ENCODE data around the gene ACOXL.
A peak's percentile ranks its signal among the peaks of the same experiment; 100 is the strongest.
"Not testable (repeated sequence)": the region's sequence is repeated elsewhere in the genome, so short reads cannot be mapped to it uniquely, and the experiment has no call there.

ACOXL gene

GRCh38 chr2:110834134-110834827 lies 101.9 kb downstream of the ACOXL start:
- no peak for DNase-seq

- DNase-seq, result no peak
Measured at GRCh38 chr2:110836671-110837070, 104.3 kb downstream of the ACOXL start.

DNA sequence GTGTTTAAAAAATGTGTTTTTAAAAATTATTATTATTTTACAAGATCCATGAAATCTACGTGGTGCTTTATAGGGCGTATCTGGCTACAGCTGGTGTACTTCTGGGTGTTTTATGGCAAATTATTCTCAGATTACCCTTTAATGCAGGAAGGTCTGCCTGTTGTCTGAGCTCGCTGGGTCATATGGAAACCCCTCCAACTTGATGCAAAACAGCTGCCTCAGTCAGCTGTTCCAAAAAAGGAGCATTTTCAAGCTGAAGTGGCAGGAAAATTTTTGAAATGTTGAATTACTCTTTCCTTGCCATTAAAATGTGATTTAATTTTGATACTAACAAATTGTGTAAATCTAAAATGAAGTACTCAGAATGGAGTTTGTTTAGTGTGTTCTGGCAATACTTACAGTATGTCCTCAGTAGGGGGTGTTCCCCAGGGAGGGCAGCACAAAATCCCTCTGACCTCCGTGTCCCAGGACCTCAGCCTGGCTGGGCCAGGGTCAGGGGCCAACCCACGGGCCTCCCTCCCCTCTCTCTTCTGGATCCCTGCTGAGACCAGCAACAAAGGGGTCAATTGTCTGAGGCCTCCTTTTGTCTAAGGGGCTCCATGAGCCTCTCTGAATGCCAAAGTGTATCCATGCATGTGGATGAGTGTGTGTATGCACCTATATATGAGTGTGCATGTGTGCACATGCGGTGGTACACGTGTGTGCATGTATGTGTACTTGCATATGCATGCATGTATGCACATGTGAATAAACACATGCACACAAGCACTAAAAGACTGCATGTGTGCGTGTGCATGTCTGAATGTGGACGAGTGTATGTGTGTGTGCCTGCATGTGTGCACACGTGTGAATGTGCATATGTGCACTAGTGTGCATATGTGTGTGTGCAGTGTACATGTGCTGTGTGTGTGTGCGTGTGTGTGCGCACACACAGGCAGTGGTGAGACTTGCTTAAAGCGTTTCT lies 105.4 kb downstream of the ACOXL start:
- DNase-seq, result no peak

DNA sequence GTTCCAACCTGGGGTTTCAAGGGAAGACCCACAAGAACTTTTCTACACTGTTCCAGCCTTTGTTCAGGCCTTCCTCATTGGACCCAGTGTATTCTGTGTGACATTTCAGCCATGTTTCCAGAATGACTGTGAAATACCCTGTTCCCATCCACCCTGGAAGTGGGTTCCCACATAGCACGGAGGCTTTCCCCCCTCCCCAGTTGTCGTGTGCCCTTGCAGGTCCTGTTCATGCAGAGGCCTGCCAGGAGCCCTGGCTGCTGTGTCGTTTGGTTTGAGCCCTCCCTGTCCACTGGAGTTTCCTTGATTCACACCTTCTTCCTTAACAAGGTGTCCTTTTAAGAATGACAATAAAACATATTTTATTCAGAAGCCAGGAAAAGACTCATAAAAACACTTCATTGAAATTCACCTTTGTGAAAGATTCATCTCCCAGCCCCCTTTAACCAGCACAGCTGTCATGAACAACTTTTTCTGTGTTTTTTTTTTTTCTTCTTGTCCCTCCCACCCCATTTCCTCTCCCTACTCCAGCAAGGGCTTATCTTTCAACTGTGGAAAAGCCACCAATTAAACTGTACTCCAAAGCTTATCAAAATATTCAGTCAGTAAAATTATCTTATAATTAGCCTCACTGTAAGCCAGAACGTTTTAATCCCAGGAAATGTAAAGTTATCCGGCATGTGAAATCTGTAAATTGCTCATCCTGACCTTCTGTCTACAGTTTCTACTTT lies 106.4 kb downstream of the ACOXL start:
- DNase-seq, result no peak

DNA sequence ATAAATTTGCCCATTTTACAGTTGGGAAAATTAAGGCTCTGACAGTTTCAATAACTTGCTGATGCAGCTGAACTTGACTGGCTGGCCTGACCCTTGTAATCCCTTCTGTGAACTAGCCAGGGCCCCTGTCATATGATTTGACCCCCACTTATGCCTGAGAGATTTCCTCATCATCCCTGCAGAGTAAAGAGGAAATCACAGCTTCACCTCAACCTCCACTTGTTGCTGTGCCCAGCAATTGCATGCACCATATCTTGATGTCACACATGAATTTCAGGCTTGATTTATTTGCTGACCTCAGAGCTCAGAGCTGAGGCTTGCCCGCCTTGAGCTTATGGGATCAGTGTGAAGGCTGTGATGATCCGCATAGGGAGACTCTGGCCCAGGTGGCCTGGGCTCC lies 108.1 kb downstream of the ACOXL start:
- DNase-seq, result peak; percentile 55

DNA sequence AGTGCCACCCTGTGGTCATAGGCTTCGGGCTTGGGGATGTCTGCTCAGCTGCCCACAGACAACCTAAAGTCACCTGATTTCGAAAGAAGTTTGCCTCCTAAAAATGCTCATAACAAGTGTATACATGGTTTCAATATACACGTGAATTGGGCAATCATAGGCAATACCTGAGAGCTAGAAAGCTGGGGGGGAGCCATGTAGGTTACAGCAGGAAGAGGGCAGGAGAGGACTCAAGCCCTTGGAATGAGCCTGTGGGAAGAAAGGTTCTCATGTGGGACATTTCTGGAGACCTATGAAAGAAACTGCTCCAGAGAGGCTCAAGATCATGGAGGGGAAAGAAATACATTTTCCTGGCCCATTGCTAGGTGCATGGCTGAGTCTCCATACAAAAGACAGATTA lies 109.7 kb downstream of the ACOXL start:
- DNase-seq, result peak; percentile 42

DNA sequence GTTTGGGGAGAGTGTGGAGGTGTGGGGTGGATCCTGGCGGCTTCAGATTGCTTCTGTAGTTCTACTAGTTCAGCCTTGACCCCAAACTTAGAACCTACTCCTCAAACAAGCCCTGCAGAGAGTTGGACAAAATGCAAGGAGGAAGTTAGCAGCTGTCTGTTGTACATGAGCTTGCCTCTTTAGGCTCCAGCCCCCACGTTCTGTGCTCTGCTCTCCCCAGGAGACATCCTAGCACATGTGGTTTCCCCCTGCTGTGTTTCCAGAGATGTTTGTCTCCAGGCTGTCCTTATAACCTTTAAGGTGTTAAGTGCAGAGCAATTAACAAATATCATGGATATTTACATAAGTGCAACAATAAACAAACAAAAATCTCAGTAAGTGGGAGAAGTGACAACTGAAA lies 111.1 kb downstream of the ACOXL start:
- no peak for DNase-seq

DNA sequence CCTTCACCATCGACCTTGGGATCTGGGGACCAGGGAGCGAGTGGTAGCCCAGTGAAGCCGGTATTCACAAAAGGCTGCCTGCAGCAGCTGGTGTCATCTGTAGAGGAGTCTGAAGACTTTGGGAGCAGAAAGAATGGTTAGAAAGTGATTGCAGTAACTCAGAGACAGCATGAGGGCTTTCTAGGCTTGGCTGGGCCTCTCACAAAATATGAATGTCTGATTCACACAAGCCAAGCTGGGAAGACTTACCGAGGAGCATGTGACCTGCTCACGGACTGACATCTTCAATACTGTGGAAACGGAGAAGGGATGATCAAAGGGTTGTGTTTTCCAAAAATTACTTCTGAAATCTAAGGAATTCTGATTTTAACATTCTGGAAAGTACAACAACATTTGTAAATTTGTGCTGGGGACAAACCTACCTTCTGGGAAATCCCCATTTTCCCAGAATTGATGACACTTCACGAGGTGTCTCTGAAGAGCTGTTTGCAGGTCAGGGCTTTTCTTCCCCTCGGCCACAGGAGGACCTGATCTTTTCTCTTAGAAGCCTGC lies 111.7 kb downstream of the ACOXL start:
- no peak for DNase-seq

GRCh38 chr2:110847651-110848050 lies 115.3 kb downstream of the ACOXL start:
- DNase-seq, result no peak

GRCh38 chr2:110848071-110848470 lies 115.7 kb downstream of the ACOXL start:
- no peak for DNase-seq

DNA sequence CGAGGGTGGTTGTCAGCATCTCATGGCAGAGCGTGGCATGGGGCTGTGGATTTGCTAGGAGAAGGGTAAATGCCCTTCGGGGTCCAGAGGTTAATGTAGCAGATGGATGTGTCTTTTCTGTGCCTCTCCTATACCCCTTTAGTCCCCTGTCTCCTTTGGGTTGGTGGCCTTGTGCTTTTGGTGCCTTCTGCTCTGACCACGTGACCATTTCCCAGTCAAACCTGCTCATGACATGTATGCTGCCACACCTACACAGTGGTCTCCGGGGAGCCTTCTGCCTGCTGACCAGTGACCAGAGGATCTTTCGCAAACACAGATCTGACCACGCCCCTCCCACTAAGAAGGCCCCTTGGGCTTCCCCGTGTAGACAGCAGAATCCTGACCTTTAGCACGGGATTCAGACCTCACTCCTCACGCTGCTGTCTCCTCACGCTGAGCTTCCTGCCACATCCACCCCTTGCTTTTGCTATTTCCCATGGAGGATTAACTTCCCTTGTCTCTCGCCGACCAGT lies 116.2 kb downstream of the ACOXL start:
- DNase-seq, result no peak

GRCh38 chr2:110851531-110851930 lies 119.2 kb downstream of the ACOXL start:
- DNase-seq, result no peak

DNA sequence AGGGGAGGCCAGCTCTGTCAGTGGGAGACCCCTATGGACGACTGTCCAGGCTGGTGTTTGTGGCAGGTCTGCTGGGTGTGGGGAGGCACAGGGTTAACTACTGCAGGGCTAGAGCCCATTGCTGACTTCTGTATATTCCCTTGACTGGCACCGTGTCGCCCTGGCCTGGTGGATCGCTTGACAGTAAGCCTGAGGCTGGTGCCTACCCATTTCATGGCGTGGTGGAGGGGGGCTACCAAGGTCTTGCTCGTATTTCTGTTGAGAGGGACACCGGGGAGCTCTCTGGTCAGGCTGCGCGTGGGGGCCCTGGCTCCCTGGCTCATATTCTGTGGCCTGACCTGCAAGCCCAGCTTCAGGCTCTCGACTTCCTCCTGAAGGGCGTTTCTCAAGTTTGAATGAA lies 119.7 kb downstream of the ACOXL start:
- no peak for DNase-seq

DNA sequence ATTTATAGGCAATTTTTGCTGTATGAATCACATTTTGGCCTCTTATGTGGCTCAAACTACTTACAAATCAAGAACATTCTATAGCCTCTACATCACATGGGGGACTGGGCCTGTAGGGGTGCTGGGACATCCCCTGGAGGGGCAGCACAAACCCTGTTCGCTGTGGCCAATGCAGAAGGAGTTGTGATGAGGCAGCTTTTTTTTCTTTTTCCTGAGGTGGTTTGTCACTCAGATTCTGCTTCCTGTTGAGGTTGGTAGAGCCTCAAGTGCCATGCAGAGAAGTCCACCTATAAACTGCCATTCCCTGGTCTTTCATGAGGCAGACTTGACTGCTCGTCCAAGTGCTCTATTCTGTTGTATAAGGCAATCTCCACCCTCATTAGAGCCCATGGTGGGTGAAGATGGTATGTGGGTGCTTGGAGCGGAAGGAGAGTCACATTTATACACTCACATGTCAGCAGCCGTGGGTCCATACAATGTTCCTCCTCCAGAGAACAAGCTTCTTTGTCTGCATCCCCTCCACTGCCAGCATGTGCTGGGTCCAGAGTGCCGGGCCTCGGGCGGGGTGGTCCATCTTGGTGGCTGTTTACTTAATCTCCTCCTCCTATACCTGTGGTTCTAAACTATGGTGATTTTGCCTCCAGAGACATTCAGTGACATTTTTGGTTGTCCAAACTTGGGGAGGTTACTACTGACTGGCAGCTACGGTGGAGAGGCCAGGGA lies 120.3 kb downstream of the ACOXL start:
- peak; percentile 67 for DNase-seq

GRCh38 chr2:110853516-110853915 lies 121.1 kb downstream of the ACOXL start:
- DNase-seq, result peak; percentile 54

DNA sequence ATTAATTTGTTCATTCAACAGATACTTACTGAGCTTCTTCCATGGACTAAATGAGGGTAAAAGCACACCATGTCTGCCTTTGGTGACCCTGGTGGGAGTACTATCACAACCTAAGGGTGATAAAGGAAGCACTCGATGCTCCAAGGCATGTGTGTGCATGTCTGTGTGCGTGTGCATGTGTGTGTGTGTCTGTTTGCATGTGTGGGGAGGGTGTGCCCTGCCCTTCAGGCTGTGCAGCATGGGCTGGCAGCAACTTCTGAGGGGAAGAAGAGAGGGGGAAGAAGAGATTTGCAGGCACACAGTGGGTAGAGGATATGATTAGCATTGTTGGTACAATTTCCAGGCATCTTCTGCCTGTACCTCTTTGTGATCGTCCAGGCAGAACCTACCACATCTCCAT lies 121.6 kb downstream of the ACOXL start:
- no peak for DNase-seq

DNA sequence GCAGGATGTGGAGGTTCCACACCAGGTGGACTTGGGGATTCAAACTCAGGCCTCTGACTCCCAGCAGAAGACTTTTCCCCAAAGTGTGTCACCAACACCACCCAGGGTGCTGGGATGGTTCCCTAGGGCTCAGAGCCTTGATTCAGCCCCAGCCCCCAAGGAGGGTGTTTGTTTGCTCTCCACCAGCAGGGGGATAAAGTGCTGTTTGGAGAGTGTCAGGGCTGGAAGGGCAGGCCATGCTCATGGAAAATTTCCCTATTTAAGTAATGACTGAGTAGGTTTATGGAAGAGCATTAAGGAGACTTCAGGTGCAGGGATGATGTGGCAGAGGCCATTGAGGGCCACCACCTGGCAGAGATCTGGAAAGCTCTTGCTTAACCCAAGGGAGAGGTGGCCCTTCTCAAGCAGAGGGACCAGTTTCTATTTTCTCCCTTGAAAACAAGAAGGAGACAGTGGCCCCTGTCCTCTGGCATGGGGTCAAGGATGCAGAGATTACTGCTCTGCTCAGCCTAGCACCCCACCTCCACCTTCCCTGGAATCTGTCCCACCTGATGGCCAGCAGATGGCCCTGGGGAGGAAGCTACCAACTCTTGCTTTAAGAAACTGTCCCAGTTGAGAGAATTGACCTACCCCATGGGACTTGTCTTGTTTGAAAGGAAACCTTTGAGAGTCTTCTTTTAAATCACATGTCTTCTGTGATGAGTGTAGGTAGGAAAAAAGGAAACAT lies 122.1 kb downstream of the ACOXL start:
- no peak for DNase-seq

DNA sequence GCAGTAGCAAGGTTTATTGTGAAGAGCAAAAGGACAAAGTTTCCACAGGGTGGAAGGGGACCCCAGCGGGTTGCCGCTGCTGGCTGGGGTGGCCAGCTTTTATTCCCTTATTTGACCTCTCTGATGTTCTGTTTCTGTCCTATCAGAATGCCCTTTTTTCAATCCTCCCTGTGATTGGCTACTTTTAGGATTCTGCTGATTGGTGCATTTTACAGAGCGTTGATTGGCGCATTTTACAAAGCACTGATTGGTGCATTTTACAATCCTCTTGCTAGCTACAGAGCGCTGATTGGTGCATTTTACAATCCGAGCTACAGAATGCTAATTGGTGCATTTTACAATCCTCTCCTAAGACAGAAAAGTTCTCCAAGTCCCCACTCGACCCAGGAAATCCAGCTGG lies 123.5 kb downstream of the ACOXL start:
- not testable (repeated sequence) for DNase-seq

GRCh38 chr2:110858135-110858725 lies 125.9 kb downstream of the ACOXL start:
- DNase-seq, result peak; percentile 78

GRCh38 chr2:110858993-110859701 lies 126.8 kb downstream of the ACOXL start:
- DNase-seq, result no peak

Data from NK-92 treated with Interleukin-12 subunit alpha and Interleukin-12 subunit beta, amount 100 ng/mL, for 24 hours (cell line).